HEK293T (cell line): ENCODE data around the gene FGFBP3.

Source experiments
- ARNT ChIP-seq: fragments of 450-650 bp; IDR thresholded peaks from 2 replicates; pipeline ENCODE4 v1.6.1; 2017; ENCODE audit warnings: mild to moderate bottlenecking
- ELF4 ChIP-seq: fragments of 450-650 bp; IDR thresholded peaks from 2 replicates; pipeline ENCODE4 v1.6.1; 2017; ENCODE audit warnings: antibody characterized with exemption
- FOXA1 ChIP-seq: fragments of 450-650 bp; IDR thresholded peaks from 2 replicates; pipeline ENCODE4 v1.6.1; 2016; ENCODE audit warnings: mild to moderate bottlenecking
- NFRKB ChIP-seq: fragments of 450-650 bp; IDR thresholded peaks from 2 replicates; pipeline ENCODE4 v1.6.1; 2016; ENCODE audit warnings: mild to moderate bottlenecking, moderate library complexity
- SP1 ChIP-seq: fragments of 450-650 bp; IDR thresholded peaks from 2 replicates; pipeline ENCODE4 v1.6.1; 2017
- TARDBP ChIP-seq: fragments of 450-650 bp; IDR thresholded peaks from 2 replicates; pipeline ENCODE4 v1.6.1; 2016

GRCh38 chr10:91932737-91933136, 23.5 kb upstream of the FGFBP3 start:
- TF ChIP-seq FOXA1, result no peak
- TF ChIP-seq SP1, result no peak
- TF ChIP-seq ARNT, result no peak
- TF ChIP-seq TARDBP, result no peak
- TF ChIP-seq ELF4, result no peak
- TF ChIP-seq NFRKB, result no peak
